ENCODE results near the gene AGBL1. TPM values are rescaled to one million over a fixed set of nuclear protein-coding genes. Genes with fewer than 3 reads are reported as not detected.

AGBL1 gene
- total RNA-seq, 1 donor from 2014 or later = not detected

DNA sequence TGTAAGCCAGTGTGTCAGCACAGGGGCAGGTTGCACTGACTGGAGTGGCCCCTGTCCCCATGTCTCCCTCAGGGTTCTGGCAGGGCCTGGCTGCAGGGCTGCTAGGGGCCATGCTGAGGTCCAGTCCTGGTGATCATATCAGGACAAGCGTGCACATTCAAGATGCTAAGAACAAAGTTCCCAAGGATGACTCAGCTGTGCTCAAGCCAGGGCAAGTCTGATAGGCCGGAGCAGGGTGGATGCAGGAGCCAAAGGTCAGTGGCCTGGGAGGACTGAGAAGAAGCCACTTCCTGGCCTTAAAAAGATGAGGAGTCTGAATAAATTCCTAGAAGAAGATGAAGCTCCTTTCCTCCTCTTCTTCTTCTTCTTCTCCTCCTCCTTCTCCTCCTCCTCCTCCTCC is 353.2 kb downstream of the AGBL1 start:
- TF ChIP-seq, protein P1, sequence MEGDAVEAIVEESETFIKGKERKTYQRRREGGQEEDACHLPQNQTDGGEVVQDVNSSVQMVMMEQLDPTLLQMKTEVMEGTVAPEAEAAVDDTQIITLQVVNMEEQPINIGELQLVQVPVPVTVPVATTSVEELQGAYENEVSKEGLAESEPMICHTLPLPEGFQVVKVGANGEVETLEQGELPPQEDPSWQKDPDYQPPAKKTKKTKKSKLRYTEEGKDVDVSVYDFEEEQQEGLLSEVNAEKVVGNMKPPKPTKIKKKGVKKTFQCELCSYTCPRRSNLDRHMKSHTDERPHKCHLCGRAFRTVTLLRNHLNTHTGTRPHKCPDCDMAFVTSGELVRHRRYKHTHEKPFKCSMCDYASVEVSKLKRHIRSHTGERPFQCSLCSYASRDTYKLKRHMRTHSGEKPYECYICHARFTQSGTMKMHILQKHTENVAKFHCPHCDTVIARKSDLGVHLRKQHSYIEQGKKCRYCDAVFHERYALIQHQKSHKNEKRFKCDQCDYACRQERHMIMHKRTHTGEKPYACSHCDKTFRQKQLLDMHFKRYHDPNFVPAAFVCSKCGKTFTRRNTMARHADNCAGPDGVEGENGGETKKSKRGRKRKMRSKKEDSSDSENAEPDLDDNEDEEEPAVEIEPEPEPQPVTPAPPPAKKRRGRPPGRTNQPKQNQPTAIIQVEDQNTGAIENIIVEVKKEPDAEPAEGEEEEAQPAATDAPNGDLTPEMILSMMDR (IDR thresholded peaks at IDR 0.05; ENCODE audit: borderline replicate concordance) = no peak
- DNase-seq = no peak
- Histone ChIP-seq H3K27me3 (ENCODE audit: low read depth) (no peaks in the 10 kb centered on the region), H3K27ac (replicated peaks) (no peak overlapping the region), H3K36me3 (no peaks in the 10 kb centered on the region), H3K4me3 (no peak overlapping the region), H3K9me3 (replicated peaks) (no peaks in the 10 kb centered on the region), H3K4me1 (no peaks in the 10 kb centered on the region)
- intact Hi-C loops (cut with micrococcal nuclease) = no loop called here

DNA sequence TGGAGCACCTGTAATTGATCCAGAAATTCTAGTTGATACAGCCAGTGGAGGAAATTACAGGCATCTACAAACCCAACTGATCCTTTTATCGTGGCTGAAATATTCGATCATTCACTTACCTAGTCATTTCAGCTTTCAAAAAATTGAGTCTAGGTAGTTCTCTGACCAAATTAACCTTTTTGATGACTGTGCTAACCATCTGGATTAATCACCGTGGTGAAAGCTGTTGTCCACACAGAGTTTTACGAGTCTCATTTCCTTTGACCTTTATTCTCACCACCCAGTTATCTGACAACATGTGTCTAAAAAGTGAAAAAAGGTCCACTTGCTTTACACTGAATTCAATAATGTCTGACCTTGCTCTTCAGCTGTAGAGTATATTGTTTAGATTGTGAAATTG is 354.3 kb downstream of the AGBL1 start:
- no peaks in the 10 kb centered on the region for H3K27me3 ChIP-seq (ENCODE audit: low read depth)
- DNase-seq = no peak
- TF ChIP-seq, protein P1 (IDR thresholded peaks at IDR 0.05; ENCODE audit: borderline replicate concordance) = no peak
- intact Hi-C loops (cut with micrococcal nuclease) = no loop called here
- H3K27ac ChIP-seq (replicated peaks) = no peak overlapping the region
- H3K4me3 ChIP-seq = no peak overlapping the region
- no peaks in the 10 kb centered on the region for H3K9me3 ChIP-seq (replicated peaks)
- H3K36me3 ChIP-seq = no peaks in the 10 kb centered on the region
- H3K4me1 ChIP-seq = no peaks in the 10 kb centered on the region

DNA sequence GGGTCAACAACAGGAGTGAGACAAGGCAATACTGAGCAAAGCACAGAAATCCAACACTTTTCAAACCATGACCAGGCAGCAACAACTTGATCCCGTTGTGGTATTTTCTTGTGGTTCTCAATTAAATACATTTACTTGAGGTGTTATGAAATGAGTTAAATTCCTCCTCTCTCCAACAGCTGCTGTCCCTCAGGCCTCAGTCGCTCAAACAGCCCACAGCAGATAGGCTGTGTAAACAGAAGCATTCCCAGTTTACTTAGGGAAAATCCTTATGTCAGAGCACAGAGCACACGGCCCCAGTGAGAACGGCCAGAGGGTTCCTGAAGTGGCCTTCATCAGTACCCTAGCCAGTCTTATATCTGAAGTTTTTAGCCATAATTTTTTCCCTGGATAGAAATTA is 359.9 kb downstream of the AGBL1 start:
- H3K9me3 ChIP-seq (replicated peaks) = no peaks in the 10 kb centered on the region
- H3K4me3 ChIP-seq = no peak overlapping the region
- no peak for DNase-seq
- TF ChIP-seq, protein P1 (IDR thresholded peaks at IDR 0.05; ENCODE audit: borderline replicate concordance) = no peak
- H3K36me3 ChIP-seq = no peaks in the 10 kb centered on the region
- no peak overlapping the region for H3K27ac ChIP-seq (replicated peaks)
- intact Hi-C loops (cut with micrococcal nuclease) = no loop called here
- H3K4me1 ChIP-seq = no peaks in the 10 kb centered on the region
- H3K27me3 ChIP-seq (ENCODE audit: low read depth) = no peaks in the 10 kb centered on the region

DNA sequence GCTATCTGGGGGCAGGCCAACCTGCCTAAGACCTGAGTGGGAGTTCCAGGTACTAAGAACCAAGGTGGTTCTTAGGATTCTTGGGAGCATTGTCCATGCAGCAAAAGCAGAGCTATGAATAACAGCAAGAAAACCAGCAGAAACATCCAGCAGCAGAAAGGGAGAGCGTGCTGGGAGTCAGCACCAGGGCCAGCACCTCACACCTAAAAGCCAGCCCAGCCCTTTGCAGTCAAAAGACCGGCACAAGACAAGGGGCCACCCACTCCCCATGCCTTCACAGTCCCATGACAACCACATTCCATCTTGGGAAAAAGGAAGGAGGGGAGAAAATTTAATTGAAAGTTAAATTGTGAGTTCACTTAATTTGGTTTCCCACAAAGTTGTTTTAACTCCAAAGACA is 364.9 kb downstream of the AGBL1 start:
- TF ChIP-seq, protein P1 (IDR thresholded peaks at IDR 0.05; ENCODE audit: borderline replicate concordance) = no peak
- Histone ChIP-seq H3K4me1 (no peaks in the 10 kb centered on the region), H3K9me3 (replicated peaks) (no peaks in the 10 kb centered on the region), H3K27me3 (ENCODE audit: low read depth) (peaks cover 10% of the 10 kb centered on the region), H3K4me3 (no peak overlapping the region), H3K36me3 (no peaks in the 10 kb centered on the region), H3K27ac (replicated peaks) (no peak overlapping the region)
- intact Hi-C loops (cut with micrococcal nuclease) = no loop called here
- no peak for DNase-seq

DNA sequence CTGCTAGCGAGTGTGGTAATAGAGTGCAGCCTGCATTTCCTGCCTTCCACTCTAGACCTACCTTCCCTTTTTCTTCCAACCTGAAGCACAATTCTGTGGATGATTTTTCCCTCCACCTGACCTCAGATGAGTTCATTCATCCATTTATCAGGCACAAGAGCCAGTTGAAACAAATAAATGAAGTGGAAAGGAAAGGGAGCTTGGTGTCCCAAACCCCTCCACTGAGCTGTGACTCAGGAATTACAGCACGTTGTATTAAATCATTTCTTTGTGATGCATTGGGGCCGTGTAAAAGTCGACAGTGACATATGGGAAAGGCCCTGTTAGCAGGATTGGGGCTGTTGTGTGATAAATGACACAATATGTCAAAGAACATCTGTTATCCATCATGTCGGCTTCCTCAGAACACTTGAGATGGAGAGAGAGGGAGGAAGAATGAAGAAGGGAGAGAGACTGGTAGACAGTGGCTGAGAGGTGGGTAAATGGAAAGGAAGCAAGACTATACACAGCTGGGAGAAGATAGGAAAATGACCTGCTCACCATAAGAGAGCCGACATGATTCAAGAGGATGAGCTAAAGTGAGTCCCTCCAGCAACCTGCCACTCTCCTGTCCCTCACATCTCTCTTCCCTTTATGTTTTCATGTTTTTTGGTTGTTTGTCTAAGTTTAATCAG is 366.0 kb downstream of the AGBL1 start:
- intact Hi-C loops (cut with micrococcal nuclease) = no loop called here
- Histone ChIP-seq H3K4me3 (no peak overlapping the region), H3K9me3 (replicated peaks) (peaks cover 1% of the 10 kb centered on the region), H3K4me1 (no peaks in the 10 kb centered on the region), H3K27ac (replicated peaks) (no peak overlapping the region), H3K27me3 (ENCODE audit: low read depth) (peaks cover 10% of the 10 kb centered on the region), H3K36me3 (no peaks in the 10 kb centered on the region)
- TF ChIP-seq, protein P1 (IDR thresholded peaks at IDR 0.05; ENCODE audit: borderline replicate concordance) = no peak
- DNase-seq = no peak

Measured in left ventricle myocardium inferior (tissue), 1 donor.